PC-3 (cell line): Measurements from ENCODE around the gene LYVE1. TPM values are rescaled to one million over a fixed set of nuclear protein-coding genes. Genes with fewer than 3 reads are reported as not detected.

Experiments used
- ATAC-seq: fragments of 200-7000 bp; cut with Tn5 transposase; 2 replicates; pipeline ENCODE4 v1.9.1; 2020; ENCODE audit warnings: mild to moderate bottlenecking, moderate library complexity
- BruUV-seq: library from RNA; stranded (reverse); fragments of 400-500 nt; replicated peaks from 2 replicates; lab custom pipeline; 2021; lab: Mats Ljungman, UMichigan
- CTCF ChIA-PET: fragments of 300-600 bp; sonication (Branson Sonifier 250); formaldehyde crosslinking; loops from one replicate; lab custom pipeline; 2022; ENCODE audit warnings: antibody characterized with exemption; lab: Charles Lee
- POLR2A ChIA-PET: fragments of 300-600 bp; sonication (Branson Sonifier 250); formaldehyde crosslinking; loops from one replicate; lab custom pipeline; 2022; ENCODE audit warnings: antibody characterized with exemption; ENCODE audit not compliant: unreplicated experiment; lab: Charles Lee
- DNase-seq: peaks from one replicate; pipeline ENCODE4 v3.0.0-alpha.2; 2015
- H2AFZ ChIP-seq: fragments of 300-600 bp; sonication (generic); 2 replicates; pipeline ENCODE4 v1.6.0; 2016; ENCODE audit warnings: antibody characterized with exemption, low read length
- H3F3A ChIP-seq: fragments of 300-600 bp; sonication (generic); one replicate; pipeline ENCODE4 v1.6.0; 2017; ENCODE audit warnings: antibody characterized with exemption, low read length, control low read depth, mild to moderate bottlenecking; ENCODE audit not compliant: unreplicated experiment
- H3K27ac ChIP-seq: fragments of 300-600 bp; sonication (generic); 2 replicates; pipeline ENCODE4 v1.5.1; 2016; ENCODE audit warnings: mild to moderate bottlenecking, low read length
- H3K27me3 ChIP-seq: fragments of 300-600 bp; sonication (generic); 2 replicates; pipeline ENCODE4 v1.6.1; 2016; ENCODE audit warnings: low read length, mixed read lengths
- H3K36me3 ChIP-seq: fragments of 300-600 bp; sonication (generic); 2 replicates; pipeline ENCODE4 v1.6.1; 2016; ENCODE audit warnings: low read depth, mixed run types, low read length, mixed read lengths
- H3K4me1 ChIP-seq: fragments of 300-600 bp; sonication (generic); 2 replicates; pipeline ENCODE4 v1.5.1; 2016; ENCODE audit warnings: low read length; ENCODE audit not compliant: insufficient read depth
- H3K4me2 ChIP-seq: fragments of 300-600 bp; sonication (generic); 2 replicates; pipeline ENCODE4 v1.6.0; 2016; ENCODE audit warnings: low read length
- H3K4me3 ChIP-seq: fragments of 300-600 bp; sonication (generic); 2 replicates; pipeline ENCODE4 v1.5.1; 2016; ENCODE audit warnings: mild to moderate bottlenecking, low read length, mixed read lengths
- H3K79me2 ChIP-seq: fragments of 300-600 bp; sonication (generic); 2 replicates; pipeline ENCODE4 v1.6.1; 2017; ENCODE audit warnings: low read length, mixed read lengths
- H3K9ac ChIP-seq: fragments of 300-600 bp; sonication (generic); 2 replicates; pipeline ENCODE4 v1.6.0; 2016; ENCODE audit warnings: mild to moderate bottlenecking, low read length
- H3K9me2 ChIP-seq: fragments of 300-600 bp; sonication (generic); replicated peaks from 2 replicates; pipeline ENCODE4 v1.6.1; 2016; ENCODE audit warnings: mixed run types, low read length, mixed read lengths
- H3K9me3 ChIP-seq: fragments of 300-600 bp; sonication (generic); 2 replicates; pipeline ENCODE4 v1.6.1; 2016; ENCODE audit warnings: low read length, mixed read lengths
- H4K20me1 ChIP-seq: fragments of 300-600 bp; sonication (generic); 2 replicates; pipeline ENCODE4 v1.6.1; 2016; ENCODE audit warnings: low read length, mixed read lengths
- CTCF ChIP-seq: fragments of 300-600 bp; sonication (generic); conservative IDR thresholded peaks from 2 replicates; pipeline ENCODE4 v1.5.1; 2017; ENCODE audit warnings: antibody characterized with exemption, low read depth, mild to moderate bottlenecking, low read length
- EZH2 ChIP-seq: fragments of 300-600 bp; sonication (generic); IDR thresholded peaks from one replicate; pipeline ENCODE4 v1.6.1; 2017; ENCODE audit warnings: antibody characterized with exemption, mild to moderate bottlenecking, low read length; ENCODE audit not compliant: unreplicated experiment
- EZH2phosphoT487 ChIP-seq: fragments of 300-600 bp; sonication (generic); IDR thresholded peaks from 2 replicates; pipeline ENCODE4 v1.6.1; 2018; ENCODE audit warnings: mild to moderate bottlenecking, antibody characterized with exemption, low read length, borderline replicate concordance
- intact Hi-C: fragments of 100-400 bp; cut with micrococcal nuclease; formaldehyde crosslinking; loops from 2 replicates; pipeline ENCODE4 v1.9.0; 2023
- total RNA-seq: library from RNA; depleted of rRNA; stranded (reverse); fragments of >200 nt; gene quantifications from 2 replicates; pipeline ENCODE4 v1.2.3, GENCODE V29; 2014

Gene LYVE1
- total RNA-seq, 1 experiment from 2014 or later: not detected

- ChIA-PET CTCF (interaction anchor here (0.7 kb wide), 1 partner anchor 167 kb away, joined by 4 read pairs; no protein-coding TSS in a partner anchor), POLR2A (interaction anchor here (0.6 kb wide), 1 partner anchor 1013 kb away, joined by 3 read pairs; no protein-coding TSS in a partner anchor)
- Histone ChIP-seq H3F3A (no peaks in the 10 kb centered on the region), H3K4me2 (peak overlapping the region; percentile 51), H4K20me1 (no peaks in the 10 kb centered on the region), H3K9ac (no peak overlapping the region), H3K4me3 (no peak overlapping the region), H3K27me3 (no peaks in the 10 kb centered on the region), H3K79me2 (no peaks in the 10 kb centered on the region), H3K9me2 (no peaks in the 10 kb centered on the region), H2AFZ (no peak overlapping the region), H3K9me3 (no peaks in the 10 kb centered on the region), H3K27ac (peak overlapping the region; percentile 71), H3K36me3 (no peaks in the 10 kb centered on the region), H3K4me1 (peaks cover 28% of the 10 kb centered on the region)
- BruUV-seq: no TSS peak
- intact Hi-C loops: loop anchor here (2.0 to 5.0 kb wide), 2 partner anchors 20 to 91 kb away; partner anchors contain the start of gene RNF141
- DNase-seq (peak; percentile 79), ATAC-seq (peak; percentile 93)
- TF ChIP-seq EZH2 (no peak), EZH2phosphoT487 (no peak), CTCF (no peak)
These were observed 7.2 kb downstream of the LYVE1 start for GRCh38 chr11:10561043-10561818.

- peaks cover 30% of the 10 kb centered on the region for H3K4me1 ChIP-seq
- ATAC-seq (no peak), DNase-seq (no peak)
- no peak overlapping the region for H3K4me3 ChIP-seq
- H3K4me2 ChIP-seq: no peak overlapping the region
- ChIA-PET POLR2A (no interaction called here), CTCF (no interaction called here)
- no peak overlapping the region for H2AFZ ChIP-seq
- no peak overlapping the region for H3K9ac ChIP-seq
- no peaks in the 10 kb centered on the region for H3K79me2 ChIP-seq
- H3K36me3 ChIP-seq: no peaks in the 10 kb centered on the region
- H3K27me3 ChIP-seq: no peaks in the 10 kb centered on the region
- H3K27ac ChIP-seq: no peak overlapping the region
- H4K20me1 ChIP-seq: no peaks in the 10 kb centered on the region
- no peaks in the 10 kb centered on the region for H3F3A ChIP-seq
- H3K9me3 ChIP-seq: no peaks in the 10 kb centered on the region
- intact Hi-C loops: no loop called here
- no TSS peak for BruUV-seq
- no peak for TF ChIP-seq EZH2phosphoT487
- no peak for TF ChIP-seq CTCF
- TF ChIP-seq EZH2: no peak
- no peaks in the 10 kb centered on the region for H3K9me2 ChIP-seq
These were observed 10.2 kb downstream of the LYVE1 start for GRCh38 chr11:10558288-10558687.

GRCh38 chr11:10556590-10556989 is 11.9 kb downstream of the LYVE1 start:
- Histone ChIP-seq H2AFZ (no peak overlapping the region), H3K36me3 (no peaks in the 10 kb centered on the region), H4K20me1 (no peaks in the 10 kb centered on the region), H3K4me2 (no peak overlapping the region), H3K4me1 (peaks cover 26% of the 10 kb centered on the region), H3K9ac (no peak overlapping the region), H3K9me2 (no peaks in the 10 kb centered on the region), H3K27ac (no peak overlapping the region), H3K9me3 (no peaks in the 10 kb centered on the region), H3K79me2 (no peaks in the 10 kb centered on the region), H3K4me3 (no peak overlapping the region), H3K27me3 (no peaks in the 10 kb centered on the region), H3F3A (no peaks in the 10 kb centered on the region)
- DNase-seq: peak; percentile 53
- TF ChIP-seq EZH2 (no peak), EZH2phosphoT487 (no peak), CTCF (no peak)
- ATAC-seq: no peak
- ChIA-PET CTCF (no interaction called here), POLR2A (no interaction called here)
- BruUV-seq: no TSS peak
- intact Hi-C loops: no loop called here
